IMR-90 (cell line): ENCODE measurements around the gene GRB14. TPM values are rescaled to one million over a fixed set of nuclear protein-coding genes. Genes with fewer than 3 reads are reported as not detected.

Experiments
- ATAC-seq: fragments of 200-7000 bp; cut with Tn5 transposase; 2 replicates; pipeline ENCODE4 v1.9.1; 2020; ENCODE audit warnings: low read depth, mild to moderate bottlenecking, moderate library complexity
- BruUV-seq: library from RNA; stranded (reverse); fragments of 400-500 nt; replicated peaks from 2 replicates; lab custom pipeline; 2021; lab: Mats Ljungman, UMichigan
- CTCF ChIA-PET: fragments of 300-600 bp; formaldehyde crosslinking; extraction: SDS; loops from one replicate; lab custom pipeline; 2021; ENCODE audit warnings: antibody characterized with exemption; lab: Yijun Ruan, JAX
- POLR2A ChIA-PET: fragments of 300-600 bp; sonication (Branson Sonifier 250); formaldehyde crosslinking; loops from one replicate; lab custom pipeline; 2022; ENCODE audit warnings: antibody characterized with exemption; ENCODE audit not compliant: unreplicated experiment; lab: Charles Lee
- DNase-seq: peaks from one replicate; pipeline ENCODE4 v3.0.0; 2013
- H2AFZ ChIP-seq: replicated peaks from 2 replicates; pipeline ENCODE3; 2013; ENCODE audit warnings: low read length, mild to moderate bottlenecking; ENCODE audit not compliant: poor library complexity
- H2AK5ac ChIP-seq: 2 replicates; pipeline ENCODE4 v1.6.1; 2013; ENCODE audit warnings: low read depth, low read length, inconsistent platforms
- H2AK9ac ChIP-seq: replicated peaks from 2 replicates; pipeline ENCODE3; 2013; ENCODE audit warnings: mild to moderate bottlenecking, low read depth, low read length, moderate library complexity; ENCODE audit not compliant: poor library complexity
- H2BK120ac ChIP-seq: 2 replicates; pipeline ENCODE4 v1.6.1; 2013; ENCODE audit warnings: low read depth, low read length, inconsistent platforms
- H2BK15ac ChIP-seq: 3 replicates; pipeline ENCODE4 v1.6.1; 2013; ENCODE audit warnings: low read depth, low read length, inconsistent platforms
- H2BK20ac ChIP-seq: 2 replicates; pipeline ENCODE4 v1.6.1; 2013; ENCODE audit warnings: low read depth, mild to moderate bottlenecking, inconsistent platforms, low read length, moderate library complexity
- H2BK5ac ChIP-seq: 2 replicates; pipeline ENCODE4 v1.6.1; 2013; ENCODE audit warnings: mild to moderate bottlenecking, low read depth, low read length, inconsistent platforms; ENCODE audit not compliant: poor library complexity, severe bottlenecking
- H3K14ac ChIP-seq: replicated peaks from 2 replicates; pipeline ENCODE4 v1.6.1; 2013; ENCODE audit warnings: low read depth, low read length, inconsistent platforms
- H3K18ac ChIP-seq: 2 replicates; pipeline ENCODE4 v1.6.1; 2013; ENCODE audit warnings: low read depth, low read length, control low read depth
- H3K23ac ChIP-seq: 2 replicates; pipeline ENCODE4 v1.6.1; 2013; ENCODE audit warnings: low read depth, low read length, inconsistent platforms
- H3K27ac ChIP-seq: 2 replicates; pipeline ENCODE4 v1.5.1; 2013; ENCODE audit warnings: mild to moderate bottlenecking, control low read depth, low read length; ENCODE audit not compliant: insufficient read depth
- H3K27me3 ChIP-seq: 2 replicates; pipeline ENCODE4 v1.6.1; 2013; ENCODE audit warnings: low read length; ENCODE audit not compliant: control insufficient read depth, insufficient read depth
- H3K36me3 ChIP-seq: 2 replicates; pipeline ENCODE4 v1.6.1; 2013; ENCODE audit warnings: low read length, mixed read lengths; ENCODE audit not compliant: control insufficient read depth, insufficient read depth
- H3K4ac ChIP-seq: 2 replicates; pipeline ENCODE4 v1.6.1; 2013; ENCODE audit warnings: low read depth, low read length, inconsistent platforms
- H3K4me1 ChIP-seq: 2 replicates; pipeline ENCODE4 v1.6.1; 2013; ENCODE audit warnings: low read length, mixed read lengths; ENCODE audit not compliant: control insufficient read depth, insufficient read depth
- H3K4me2 ChIP-seq: 2 replicates; pipeline ENCODE4 v1.6.1; 2013; ENCODE audit warnings: low read depth, mild to moderate bottlenecking, control low read depth, low read length, moderate library complexity
- H3K4me3 ChIP-seq: 2 replicates; pipeline ENCODE4 v1.5.1; 2013; ENCODE audit warnings: low read depth, mild to moderate bottlenecking, control low read depth, low read length, moderate library complexity; ENCODE audit not compliant: insufficient read depth
- H3K56ac ChIP-seq: 2 replicates; pipeline ENCODE4 v1.6.1; 2013; ENCODE audit warnings: low read length, inconsistent platforms; ENCODE audit not compliant: insufficient read depth; ENCODE audit errors: extremely low read depth
- H3K79me1 ChIP-seq, 2 experiments: 2 replicates each; pipeline ENCODE4 v1.6.1; 2013; ENCODE audit warnings: low read length in 2 of 2, inconsistent platforms in 1 of 2, low read depth in 1 of 2
- H3K9ac ChIP-seq: 2 replicates; pipeline ENCODE4 v1.6.1; 2013; ENCODE audit warnings: low read depth, low read length, control low read depth
- H3K9me1 ChIP-seq: 2 replicates; pipeline ENCODE4 v1.6.1; 2013; ENCODE audit warnings: low read length, inconsistent platforms; ENCODE audit not compliant: insufficient read depth
- H3K9me3 ChIP-seq: 2 replicates; pipeline ENCODE4 v1.6.1; 2013; ENCODE audit warnings: low read length; ENCODE audit not compliant: control insufficient read depth, insufficient read depth
- H4K20me1 ChIP-seq: 2 replicates; pipeline ENCODE4 v1.6.1; 2013; ENCODE audit warnings: low read length, inconsistent platforms; ENCODE audit not compliant: insufficient read depth
- H4K5ac ChIP-seq: 2 replicates; pipeline ENCODE4 v1.6.1; 2013; ENCODE audit warnings: mild to moderate bottlenecking, low read depth, low read length, control low read depth
- H4K8ac ChIP-seq, 2 experiments: 2 replicates each; pipeline ENCODE4 v1.6.1; 2013; ENCODE audit warnings: low read depth in 2 of 2, low read length in 2 of 2, control low read depth in 1 of 2, inconsistent platforms in 1 of 2
- H4K91ac ChIP-seq: 2 replicates; pipeline ENCODE4 v1.6.1; 2013; ENCODE audit warnings: low read depth, low read length, inconsistent platforms; ENCODE audit not compliant: insufficient read depth
- BHLHE40 ChIP-seq: fragments of 150-350 bp; IDR thresholded peaks from 2 replicates; pipeline ENCODE4 v1.6.1; 2016; ENCODE audit warnings: mild to moderate bottlenecking, low read depth, low read length
- CEBPB ChIP-seq: IDR thresholded peaks from 2 replicates; pipeline ENCODE4 v1.6.1; 2012; ENCODE audit warnings: low read depth, low read length, improper control_type of control experiment
- CHD1 ChIP-seq: IDR thresholded peaks from 2 replicates; pipeline ENCODE4 v1.6.1; 2012; ENCODE audit warnings: low read depth, low read length, improper control_type of control experiment
- FOS ChIP-seq: fragments of 150-350 bp; IDR thresholded peaks from 2 replicates; pipeline ENCODE4 v1.6.1; 2016; ENCODE audit warnings: low read depth, low read length
- MAFK ChIP-seq: IDR thresholded peaks from 2 replicates; pipeline ENCODE4 v1.6.1; 2012; ENCODE audit warnings: low read depth, low read length, improper control_type of control experiment
- MAZ ChIP-seq: IDR thresholded peaks from 2 replicates; pipeline ENCODE4 v1.6.1; 2012; ENCODE audit warnings: low read depth, mild to moderate bottlenecking, low read length, improper control_type of control experiment, moderate library complexity, borderline replicate concordance
- MXI1 ChIP-seq: IDR thresholded peaks from 2 replicates; pipeline ENCODE4 v1.6.1; 2012; ENCODE audit warnings: low read depth, mild to moderate bottlenecking, low read length, moderate library complexity, borderline replicate concordance
- NFE2L2 ChIP-seq: fragments of 150-350 bp; IDR thresholded peaks from 2 replicates; pipeline ENCODE4 v1.6.1; 2016; ENCODE audit warnings: low read depth, mild to moderate bottlenecking, low read length
- POLR2A ChIP-seq: IDR thresholded peaks from 2 replicates; pipeline ENCODE4 v1.6.1; 2012; ENCODE audit warnings: mild to moderate bottlenecking, low read depth, low read length
- RAD21 ChIP-seq: IDR thresholded peaks from 2 replicates; pipeline ENCODE4 v1.6.1; 2012; ENCODE audit warnings: low read length, improper control_type of control experiment
- RCOR1 ChIP-seq: IDR thresholded peaks from 2 replicates; pipeline ENCODE4 v1.6.1; 2012; ENCODE audit warnings: mild to moderate bottlenecking, low read length, improper control_type of control experiment; ENCODE audit not compliant: insufficient replicate concordance
- RFX5 ChIP-seq: IDR thresholded peaks from 2 replicates; pipeline ENCODE4 v1.8.0; 2012; ENCODE audit warnings: low read depth, mild to moderate bottlenecking, low read length, moderate library complexity
- SMC3 ChIP-seq: fragments of 150-350 bp; IDR thresholded peaks from 2 replicates; pipeline ENCODE4 v1.6.1; 2016; ENCODE audit warnings: low read depth, mild to moderate bottlenecking, antibody characterized with exemption, low read length, moderate library complexity
- WGBS, 2 experiments: methylation state at CpG; one replicate each; pipeline versions ENCODE4 v1.1.5 to v1.1.7; 2013; ENCODE audit warnings: missing lambda C conversion rate in 2 of 2; ENCODE audit not compliant: insufficient read length in 1 of 2; ENCODE audit errors: extremely low coverage in 2 of 2; 5-methylcytosine and 5-hydroxymethylcytosine counted together
- dilution Hi-C: fragments of 300-500 bp; cut with HindIII; formaldehyde crosslinking; loops from one replicate; pipeline ENCODE4 v1.14.3; 2018; ENCODE audit warnings: low sequenced_read_pairs; ENCODE audit not compliant: unreplicated experiment
- in situ Hi-C: fragments of 300-500 bp; cut with MboI; formaldehyde crosslinking; loops from 3 replicates; pipeline ENCODE4 v1.14.3; 2019; ENCODE audit warnings: low sequenced_read_pairs, inconsistent platforms, mixed read lengths
- intact Hi-C: fragments of 100-400 bp; cut with micrococcal nuclease; formaldehyde crosslinking; loops from 2 replicates; pipeline ENCODE4 v1.10.0; 2022
- polyA plus RNA-seq, 3 experiments: library from polyadenylated mRNA; depleted of rRNA; stranded (reverse); fragments of >200 nt; gene quantifications; 2 replicates each; pipeline ENCODE4 v1.2.3, GENCODE V29; 2012; ENCODE audit warnings: low replicate concordance in 1 of 3
- total RNA-seq: library from RNA; depleted of rRNA; stranded (reverse); fragments of >200 nt; gene quantifications from 2 replicates; pipeline ENCODE4 v1.2.3, GENCODE V29; 2012
- TF ChIP-seq, protein P1 (sequence below): fragments of 150-350 bp; IDR thresholded peaks from 2 replicates; pipeline ENCODE4 v1.6.1; 2016; ENCODE audit warnings: low read depth, mild to moderate bottlenecking, low read length, moderate library complexity, borderline replicate concordance
- TF ChIP-seq, protein P2 (sequence below): conservative IDR thresholded peaks from 2 replicates; pipeline ENCODE4 v1.5.1; 2012; ENCODE audit warnings: mild to moderate bottlenecking, low read depth, low read length, improper control_type of control experiment
- TF ChIP-seq, protein P3 (sequence below): fragments of 150-350 bp; IDR thresholded peaks from 2 replicates; pipeline ENCODE4 v1.6.1; 2017; ENCODE audit warnings: mild to moderate bottlenecking, antibody characterized with exemption, low read length, low read depth

GRB14 gene
- total and polyA plus RNA-seq, 2 of the 4 experiments (the other 2 are of a cell fraction) = not detected

DNA sequence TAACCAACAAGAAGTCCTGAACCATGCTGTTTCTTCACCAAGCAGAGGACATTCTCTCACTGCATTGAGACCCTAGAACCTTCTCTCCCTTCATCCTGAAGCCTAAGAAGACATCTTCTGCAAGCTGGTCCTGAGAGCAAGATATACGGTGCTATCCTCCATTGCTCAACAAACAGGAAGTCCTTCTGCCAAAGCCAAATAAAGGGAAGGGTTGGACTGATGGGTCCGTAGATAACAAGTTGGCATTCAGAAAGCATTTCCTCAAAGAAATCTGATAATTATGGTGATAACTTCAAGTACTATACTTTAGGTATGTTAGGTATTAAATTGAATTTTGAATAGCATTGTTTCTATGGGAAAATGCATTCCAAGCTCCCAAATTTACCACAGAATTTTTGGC is 23.3 kb downstream of the GRB14 start:
- Histone ChIP-seq H3K27ac (no peak overlapping the region), H4K5ac (no peak overlapping the region), H2AK5ac (no peak overlapping the region), H3K36me3 (no peaks in the 10 kb centered on the region), H4K20me1 (no peaks in the 10 kb centered on the region), H3K9me3 (no peaks in the 10 kb centered on the region), H2BK20ac (no peak overlapping the region), H3K9ac (no peak overlapping the region), H3K27me3 (no peaks in the 10 kb centered on the region), H2AK9ac (no peak overlapping the region), H3K4me1 (no peaks in the 10 kb centered on the region), H3K14ac (no peak overlapping the region), H3K4ac (no peak overlapping the region), H4K91ac (no peak overlapping the region), H3K79me1 (no peaks in the 10 kb centered on the region), H3K23ac (no peak overlapping the region), H4K8ac (no peak overlapping the region), H2BK5ac (no peak overlapping the region), H3K18ac (no peak overlapping the region), H3K9me1 (no peaks in the 10 kb centered on the region), H2AFZ (no peak overlapping the region), H3K4me3 (no peak overlapping the region), H3K4me2 (no peak overlapping the region), H3K56ac (no peak overlapping the region), H2BK120ac (no peak overlapping the region), H2BK15ac (no peak overlapping the region)
- no peak for DNase-seq
- intact Hi-C loops (no loop called here), dilution Hi-C loops (no loop called here), in situ Hi-C loops (no loop called here)
- ChIA-PET CTCF (interaction anchor here (0.9 kb wide), 1 partner anchor 16 kb away, joined by 3 read pairs; no protein-coding TSS in a partner anchor), POLR2A (no interaction called here)
- no peak for ATAC-seq
- no CpG with 5 or more reads among the region's 2 CpGs for WGBS, 2 experiments
- no peak for TF ChIP-seq SMC3
- TF ChIP-seq CEBPB = no peak
- no peak for TF ChIP-seq RAD21
- TF ChIP-seq, protein P1, sequence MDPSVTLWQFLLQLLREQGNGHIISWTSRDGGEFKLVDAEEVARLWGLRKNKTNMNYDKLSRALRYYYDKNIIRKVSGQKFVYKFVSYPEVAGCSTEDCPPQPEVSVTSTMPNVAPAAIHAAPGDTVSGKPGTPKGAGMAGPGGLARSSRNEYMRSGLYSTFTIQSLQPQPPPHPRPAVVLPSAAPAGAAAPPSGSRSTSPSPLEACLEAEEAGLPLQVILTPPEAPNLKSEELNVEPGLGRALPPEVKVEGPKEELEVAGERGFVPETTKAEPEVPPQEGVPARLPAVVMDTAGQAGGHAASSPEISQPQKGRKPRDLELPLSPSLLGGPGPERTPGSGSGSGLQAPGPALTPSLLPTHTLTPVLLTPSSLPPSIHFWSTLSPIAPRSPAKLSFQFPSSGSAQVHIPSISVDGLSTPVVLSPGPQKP = no peak
- TF ChIP-seq FOS = no peak
- TF ChIP-seq, protein P2, sequence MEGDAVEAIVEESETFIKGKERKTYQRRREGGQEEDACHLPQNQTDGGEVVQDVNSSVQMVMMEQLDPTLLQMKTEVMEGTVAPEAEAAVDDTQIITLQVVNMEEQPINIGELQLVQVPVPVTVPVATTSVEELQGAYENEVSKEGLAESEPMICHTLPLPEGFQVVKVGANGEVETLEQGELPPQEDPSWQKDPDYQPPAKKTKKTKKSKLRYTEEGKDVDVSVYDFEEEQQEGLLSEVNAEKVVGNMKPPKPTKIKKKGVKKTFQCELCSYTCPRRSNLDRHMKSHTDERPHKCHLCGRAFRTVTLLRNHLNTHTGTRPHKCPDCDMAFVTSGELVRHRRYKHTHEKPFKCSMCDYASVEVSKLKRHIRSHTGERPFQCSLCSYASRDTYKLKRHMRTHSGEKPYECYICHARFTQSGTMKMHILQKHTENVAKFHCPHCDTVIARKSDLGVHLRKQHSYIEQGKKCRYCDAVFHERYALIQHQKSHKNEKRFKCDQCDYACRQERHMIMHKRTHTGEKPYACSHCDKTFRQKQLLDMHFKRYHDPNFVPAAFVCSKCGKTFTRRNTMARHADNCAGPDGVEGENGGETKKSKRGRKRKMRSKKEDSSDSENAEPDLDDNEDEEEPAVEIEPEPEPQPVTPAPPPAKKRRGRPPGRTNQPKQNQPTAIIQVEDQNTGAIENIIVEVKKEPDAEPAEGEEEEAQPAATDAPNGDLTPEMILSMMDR = no peak
- no peak for TF ChIP-seq CHD1
- TF ChIP-seq MAFK = no peak
- TF ChIP-seq BHLHE40 = no peak
- TF ChIP-seq RCOR1 = no peak
- TF ChIP-seq RFX5 = no peak
- TF ChIP-seq, protein P3, sequence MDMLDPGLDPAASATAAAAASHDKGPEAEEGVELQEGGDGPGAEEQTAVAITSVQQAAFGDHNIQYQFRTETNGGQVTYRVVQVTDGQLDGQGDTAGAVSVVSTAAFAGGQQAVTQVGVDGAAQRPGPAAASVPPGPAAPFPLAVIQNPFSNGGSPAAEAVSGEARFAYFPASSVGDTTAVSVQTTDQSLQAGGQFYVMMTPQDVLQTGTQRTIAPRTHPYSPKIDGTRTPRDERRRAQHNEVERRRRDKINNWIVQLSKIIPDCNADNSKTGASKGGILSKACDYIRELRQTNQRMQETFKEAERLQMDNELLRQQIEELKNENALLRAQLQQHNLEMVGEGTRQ = no peak
- TF ChIP-seq MXI1 = no peak
- no peak for TF ChIP-seq POLR2A
- TF ChIP-seq MAZ = no peak
- TF ChIP-seq NFE2L2 = no peak
- BruUV-seq = no TSS peak
